Neural progenitor cell (in vitro differentiated cells): ENCODE data around the gene ALG6. TPM values are rescaled to one million over a fixed set of nuclear protein-coding genes. Genes with fewer than 3 reads are reported as not detected.

Experiments used
- DNase-seq: peaks from one replicate; pipeline ENCODE4 v3.0.0-alpha.2; 2016; ENCODE audit warnings: low spot score
- H2AFZ ChIP-seq: fragments of 200-600 bp; sonication (generic); replicated peaks from 2 replicates; pipeline ENCODE4 v1.6.1; 2016; ENCODE audit warnings: antibody characterized with exemption
- H3F3A ChIP-seq: fragments of 200-600 bp; sonication (generic); 2 replicates; pipeline ENCODE4 v1.6.1; 2016; ENCODE audit warnings: antibody characterized with exemption, low read depth
- H3K27ac ChIP-seq: fragments of 200-600 bp; sonication (generic); 2 replicates; pipeline ENCODE4 v1.5.1; 2016; ENCODE audit warnings: mild to moderate bottlenecking
- H3K27me3 ChIP-seq: fragments of 200-600 bp; sonication (generic); 2 replicates; pipeline ENCODE4 v1.6.1; 2016; ENCODE audit warnings: mild to moderate bottlenecking, moderate library complexity
- H3K36me3 ChIP-seq: fragments of 200-600 bp; sonication (generic); 2 replicates; pipeline ENCODE4 v1.5.1; 2016
- H3K4me1 ChIP-seq: fragments of 200-600 bp; sonication (generic); 2 replicates; pipeline ENCODE4 v1.6.1; 2016; ENCODE audit warnings: mixed run types
- H3K4me2 ChIP-seq: fragments of 200-600 bp; sonication (generic); 2 replicates; pipeline ENCODE4 v1.6.1; 2016
- H3K4me3 ChIP-seq: fragments of 200-600 bp; sonication (generic); 2 replicates; pipeline ENCODE4 v1.5.1; 2016
- H3K79me2 ChIP-seq: fragments of 200-600 bp; sonication (generic); 2 replicates; pipeline ENCODE4 v1.6.1; 2016; ENCODE audit warnings: low read depth
- H3K9ac ChIP-seq: fragments of 200-600 bp; sonication (generic); 2 replicates; pipeline ENCODE4 v1.6.1; 2016
- H3K9me3 ChIP-seq: fragments of 200-600 bp; sonication (generic); 2 replicates; pipeline ENCODE4 v1.5.1; 2016; ENCODE audit warnings: low read depth
- H4K20me1 ChIP-seq: fragments of 200-600 bp; sonication (generic); 2 replicates; pipeline ENCODE4 v1.6.1; 2016; ENCODE audit warnings: low read depth
- H3K27ac Mint-ChIP-seq: 3 replicates; pipeline ENCODE4 v1.8.0; 2021; ENCODE audit warnings: mixed read lengths
- H3K27me3 Mint-ChIP-seq: 2 replicates; pipeline ENCODE4 v1.8.0; 2022; ENCODE audit warnings: low read depth, mild to moderate bottlenecking, inconsistent platforms, moderate library complexity, mixed read lengths; ENCODE audit not compliant: insufficient read depth
- H3K36me3 Mint-ChIP-seq: 3 replicates; pipeline ENCODE4 v1.8.0; 2021; ENCODE audit warnings: mixed read lengths
- H3K4me1 Mint-ChIP-seq: 3 replicates; pipeline ENCODE4 v1.8.0; 2021; ENCODE audit warnings: mixed read lengths
- H3K4me3 Mint-ChIP-seq: 3 replicates; pipeline ENCODE4 v1.8.0; 2021; ENCODE audit warnings: mild to moderate bottlenecking, moderate library complexity, mixed read lengths
- H3K9me3 Mint-ChIP-seq: 3 replicates; pipeline ENCODE4 v1.8.0; 2020; ENCODE audit warnings: mixed read lengths
- CTCF ChIP-seq: fragments of 200-600 bp; sonication (generic); IDR thresholded peaks from 2 replicates; pipeline ENCODE4 v1.5.1; 2017; ENCODE audit warnings: antibody characterized with exemption, mild to moderate bottlenecking
- EZH2 ChIP-seq: fragments of 200-600 bp; sonication (generic); IDR thresholded peaks from 2 replicates; pipeline ENCODE4 v1.6.1; 2017; ENCODE audit warnings: antibody characterized with exemption, mild to moderate bottlenecking, moderate library complexity
- EZH2phosphoT487 ChIP-seq: fragments of 200-600 bp; sonication (generic); IDR thresholded peaks from 2 replicates; pipeline ENCODE4 v1.6.1; 2017; ENCODE audit warnings: antibody characterized with exemption
- total RNA-seq: library from RNA; depleted of rRNA; stranded (reverse); fragments of >200 nt; gene quantifications from 2 replicates; pipeline ENCODE4 v1.2.3, GENCODE V29; 2015; ENCODE audit warnings: low replicate concordance

ALG6 gene
- total RNA-seq, 1 donor from 2014 or later: 41.7 TPM

DNA sequence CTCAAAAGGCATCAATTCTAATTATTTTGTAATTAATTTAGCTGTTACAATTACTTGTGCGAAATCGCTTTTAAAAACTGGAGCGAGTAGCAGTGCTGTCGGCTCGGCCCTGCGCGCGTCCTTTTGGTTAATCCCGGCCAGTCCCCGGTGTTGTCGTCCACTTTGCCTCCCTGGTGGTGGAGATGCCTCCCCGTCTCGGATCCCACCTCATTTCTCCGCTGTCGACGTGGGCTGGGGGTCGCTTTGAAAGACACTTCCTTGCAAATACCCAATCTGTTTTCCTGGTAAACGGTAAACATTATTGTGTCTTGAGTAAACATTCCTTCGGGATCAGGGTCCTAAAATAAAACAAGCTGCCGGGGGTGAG, 41.3 kb upstream of the ALG6 start:
- Histone ChIP-seq H2AFZ (no peak overlapping the region), H3K79me2 (no peaks in the 10 kb centered on the region), H3K9me3 (no peaks in the 10 kb centered on the region), H3K9ac (no peak overlapping the region), H3K27ac (no peak overlapping the region), H3K4me3 (no peak overlapping the region), H3K36me3 (no peaks in the 10 kb centered on the region), H3F3A (peaks cover 66% of the 10 kb centered on the region), H4K20me1 (peaks cover 78% of the 10 kb centered on the region), H3K4me2 (no peak overlapping the region), H3K4me1 (peaks cover 21% of the 10 kb centered on the region), H3K27me3 (peaks cover 100% of the 10 kb centered on the region)
- peak overlapping the region; percentile 37 for H3K4me3 Mint-ChIP-seq
- no peak overlapping the region for H3K27ac Mint-ChIP-seq
- no peaks in the 10 kb centered on the region for H3K9me3 Mint-ChIP-seq
- H3K36me3 Mint-ChIP-seq: peaks cover 1% of the 10 kb centered on the region
- peaks cover 81% of the 10 kb centered on the region for H3K27me3 Mint-ChIP-seq
- TF ChIP-seq EZH2: peak; percentile 82
- no peak for TF ChIP-seq CTCF
- peak; percentile 94 for TF ChIP-seq EZH2phosphoT487
- DNase-seq: peak; percentile 68
- H3K4me1 Mint-ChIP-seq: peaks cover 25% of the 10 kb centered on the region

DNA sequence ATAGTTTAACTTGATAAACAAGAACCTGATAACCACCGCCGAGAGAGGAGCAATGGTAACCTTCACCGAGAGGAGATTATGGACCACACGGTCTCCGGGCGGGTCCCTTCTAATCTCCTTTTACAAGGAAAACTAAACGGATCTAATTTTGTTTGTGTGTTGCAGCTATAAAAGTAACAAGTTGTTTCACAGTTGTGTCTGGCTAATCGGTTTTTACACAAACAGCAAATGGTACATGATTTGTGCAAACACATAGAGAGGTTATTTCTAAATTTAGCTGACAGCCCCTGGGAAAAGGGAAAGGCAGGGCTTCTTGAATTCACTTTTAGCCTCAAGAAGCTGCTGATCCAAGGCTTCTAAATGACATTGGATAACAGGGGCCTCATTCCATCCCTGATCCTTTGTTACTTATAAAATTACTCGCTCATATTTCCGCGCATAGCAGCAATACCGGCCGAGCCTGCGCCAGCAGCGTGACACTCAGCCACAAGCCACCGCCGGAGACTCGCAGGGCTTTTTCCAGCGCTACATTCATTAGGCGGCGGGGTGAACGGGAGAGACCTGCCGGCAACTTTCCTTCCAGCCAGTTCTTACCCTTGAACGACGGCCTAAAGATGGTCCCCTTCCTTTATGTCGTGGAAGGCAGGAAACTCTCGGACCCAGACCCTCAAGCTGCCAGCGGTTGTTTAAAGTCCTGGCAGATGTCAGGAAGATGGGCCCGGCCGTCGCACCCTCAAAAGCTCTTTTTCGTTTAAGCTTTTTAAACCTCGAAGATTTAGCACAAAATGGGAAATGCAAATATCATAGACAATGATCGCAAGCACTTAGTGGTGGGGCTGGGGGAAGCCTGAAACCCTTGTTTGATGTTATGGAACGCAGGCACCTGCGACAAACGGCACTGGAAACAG, 40.7 kb upstream of the ALG6 start:
- H3K27me3 Mint-ChIP-seq: peaks cover 78% of the 10 kb centered on the region
- peaks cover 19% of the 10 kb centered on the region for H3K4me1 Mint-ChIP-seq
- H3K36me3 ChIP-seq: no peaks in the 10 kb centered on the region
- peak; percentile 51 for DNase-seq
- H3K4me3 ChIP-seq: no peak overlapping the region
- peaks cover 18% of the 10 kb centered on the region for H3K4me1 ChIP-seq
- no peaks in the 10 kb centered on the region for H3K9me3 ChIP-seq
- peaks cover 1% of the 10 kb centered on the region for H3K36me3 Mint-ChIP-seq
- H3K9ac ChIP-seq: no peak overlapping the region
- no peaks in the 10 kb centered on the region for H3K9me3 Mint-ChIP-seq
- H3K4me3 Mint-ChIP-seq: peak overlapping the region; percentile 37
- no peak for TF ChIP-seq CTCF
- TF ChIP-seq EZH2phosphoT487: peak; percentile 88
- peak; percentile 93 for TF ChIP-seq EZH2
- no peak overlapping the region for H2AFZ ChIP-seq
- no peak overlapping the region for H3K4me2 ChIP-seq
- peaks cover 61% of the 10 kb centered on the region for H3F3A ChIP-seq
- H4K20me1 ChIP-seq: peaks cover 73% of the 10 kb centered on the region
- no peaks in the 10 kb centered on the region for H3K79me2 ChIP-seq
- no peak overlapping the region for H3K27ac ChIP-seq
- H3K27me3 ChIP-seq: peaks cover 100% of the 10 kb centered on the region
- H3K27ac Mint-ChIP-seq: no peak overlapping the region

- no peak overlapping the region for H3K27ac Mint-ChIP-seq
- Histone ChIP-seq H3K79me2 (no peaks in the 10 kb centered on the region), H3K4me2 (no peak overlapping the region), H3K4me3 (no peak overlapping the region), H3K36me3 (no peaks in the 10 kb centered on the region), H3K27ac (no peak overlapping the region), H3K27me3 (peaks cover 100% of the 10 kb centered on the region), H3K9me3 (no peaks in the 10 kb centered on the region), H4K20me1 (peaks cover 67% of the 10 kb centered on the region), H3K4me1 (peaks cover 13% of the 10 kb centered on the region), H2AFZ (no peak overlapping the region), H3F3A (peaks cover 58% of the 10 kb centered on the region), H3K9ac (no peak overlapping the region)
- TF ChIP-seq EZH2phosphoT487 (peak; percentile 50), EZH2 (peak; percentile 91), CTCF (peak; percentile 90)
- peaks cover 1% of the 10 kb centered on the region for H3K36me3 Mint-ChIP-seq
- no peak overlapping the region for H3K4me3 Mint-ChIP-seq
- H3K9me3 Mint-ChIP-seq: no peaks in the 10 kb centered on the region
- H3K27me3 Mint-ChIP-seq: peaks cover 75% of the 10 kb centered on the region
- peaks cover 16% of the 10 kb centered on the region for H3K4me1 Mint-ChIP-seq
- peak; percentile 90 for DNase-seq
Observed at GRCh38 chr1:63327417-63328054, 39.9 kb upstream of the ALG6 start.
